ENCODE results near the gene KCNB1.

- no peak for TF ChIP-seq EZH2phosphoT487 (IDR thresholded peaks at IDR 0.05; ENCODE audit: borderline replicate concordance)
- no peak for TF ChIP-seq CTCF (conservative IDR thresholded peaks at IDR 0.05; ENCODE audit: low read length)
Measured at GRCh38 chr20:49424536-49424935, 57.9 kb downstream of the KCNB1 start.

Measured in Loucy (cell line).